ENCODE measurements around the gene FGF4.

Gene FGF4

GRCh38 chr11:69721106-69721505 lies 54.0 kb downstream of the FGF4 start:
- no peak for DNase-seq

Data from NCI-H1417 treated with DMSO at 0.1 percent for 48 hours (cell line).